Neural progenitor cell (in vitro differentiated cells): Measurements from ENCODE around the gene GATAD1. TPM values are rescaled to one million over a fixed set of nuclear protein-coding genes. Genes with fewer than 3 reads are reported as not detected.
"Not testable (repeated sequence)": the region's sequence is repeated elsewhere in the genome, so short reads cannot be mapped to it uniquely, and the experiment has no call there.

Experiments used
- DNase-seq: peaks from one replicate; pipeline ENCODE4 v3.0.0-alpha.2; 2016; ENCODE audit warnings: low spot score
- H2AFZ ChIP-seq: fragments of 200-600 bp; sonication (generic); replicated peaks from 2 replicates; pipeline ENCODE4 v1.6.1; 2016; ENCODE audit warnings: antibody characterized with exemption
- H3F3A ChIP-seq: fragments of 200-600 bp; sonication (generic); 2 replicates; pipeline ENCODE4 v1.6.1; 2016; ENCODE audit warnings: antibody characterized with exemption, low read depth
- H3K27ac ChIP-seq: fragments of 200-600 bp; sonication (generic); 2 replicates; pipeline ENCODE4 v1.5.1; 2016; ENCODE audit warnings: mild to moderate bottlenecking
- H3K27me3 ChIP-seq: fragments of 200-600 bp; sonication (generic); 2 replicates; pipeline ENCODE4 v1.6.1; 2016; ENCODE audit warnings: mild to moderate bottlenecking, moderate library complexity
- H3K36me3 ChIP-seq: fragments of 200-600 bp; sonication (generic); 2 replicates; pipeline ENCODE4 v1.5.1; 2016
- H3K4me1 ChIP-seq: fragments of 200-600 bp; sonication (generic); 2 replicates; pipeline ENCODE4 v1.6.1; 2016; ENCODE audit warnings: mixed run types
- H3K4me2 ChIP-seq: fragments of 200-600 bp; sonication (generic); 2 replicates; pipeline ENCODE4 v1.6.1; 2016
- H3K4me3 ChIP-seq: fragments of 200-600 bp; sonication (generic); 2 replicates; pipeline ENCODE4 v1.5.1; 2016
- H3K79me2 ChIP-seq: fragments of 200-600 bp; sonication (generic); 2 replicates; pipeline ENCODE4 v1.6.1; 2016; ENCODE audit warnings: low read depth
- H3K9ac ChIP-seq: fragments of 200-600 bp; sonication (generic); 2 replicates; pipeline ENCODE4 v1.6.1; 2016
- H3K9me3 ChIP-seq: fragments of 200-600 bp; sonication (generic); 2 replicates; pipeline ENCODE4 v1.5.1; 2016; ENCODE audit warnings: low read depth
- H4K20me1 ChIP-seq: fragments of 200-600 bp; sonication (generic); 2 replicates; pipeline ENCODE4 v1.6.1; 2016; ENCODE audit warnings: low read depth
- H3K27ac Mint-ChIP-seq: 3 replicates; pipeline ENCODE4 v1.8.0; 2021; ENCODE audit warnings: mixed read lengths
- H3K27me3 Mint-ChIP-seq: 2 replicates; pipeline ENCODE4 v1.8.0; 2022; ENCODE audit warnings: low read depth, mild to moderate bottlenecking, inconsistent platforms, moderate library complexity, mixed read lengths; ENCODE audit not compliant: insufficient read depth
- H3K36me3 Mint-ChIP-seq: 3 replicates; pipeline ENCODE4 v1.8.0; 2021; ENCODE audit warnings: mixed read lengths
- H3K4me1 Mint-ChIP-seq: 3 replicates; pipeline ENCODE4 v1.8.0; 2021; ENCODE audit warnings: mixed read lengths
- H3K4me3 Mint-ChIP-seq: 3 replicates; pipeline ENCODE4 v1.8.0; 2021; ENCODE audit warnings: mild to moderate bottlenecking, moderate library complexity, mixed read lengths
- H3K9me3 Mint-ChIP-seq: 3 replicates; pipeline ENCODE4 v1.8.0; 2020; ENCODE audit warnings: mixed read lengths
- CTCF ChIP-seq: fragments of 200-600 bp; sonication (generic); IDR thresholded peaks from 2 replicates; pipeline ENCODE4 v1.5.1; 2017; ENCODE audit warnings: antibody characterized with exemption, mild to moderate bottlenecking
- EZH2 ChIP-seq: fragments of 200-600 bp; sonication (generic); IDR thresholded peaks from 2 replicates; pipeline ENCODE4 v1.6.1; 2017; ENCODE audit warnings: antibody characterized with exemption, mild to moderate bottlenecking, moderate library complexity
- EZH2phosphoT487 ChIP-seq: fragments of 200-600 bp; sonication (generic); IDR thresholded peaks from 2 replicates; pipeline ENCODE4 v1.6.1; 2017; ENCODE audit warnings: antibody characterized with exemption
- total RNA-seq: library from RNA; depleted of rRNA; stranded (reverse); fragments of >200 nt; gene quantifications from 2 replicates; pipeline ENCODE4 v1.2.3, GENCODE V29; 2015; ENCODE audit warnings: low replicate concordance

The GATAD1 gene
- total RNA-seq, 1 donor from 2014 or later = 56.5 TPM

GRCh38 chr7:92409357-92409756 is 37.9 kb upstream of the GATAD1 start:
- H3K4me2 ChIP-seq = no peak overlapping the region
- TF ChIP-seq EZH2 = no peak
- TF ChIP-seq CTCF = no peak
- TF ChIP-seq EZH2phosphoT487 = no peak
- Mint-ChIP-seq H3K4me3 (no peak overlapping the region), H3K27ac (no peak overlapping the region), H3K27me3 (peaks cover 5% of the 10 kb centered on the region), H3K36me3 (no peaks in the 10 kb centered on the region), H3K9me3 (no peaks in the 10 kb centered on the region), H3K4me1 (peaks cover 3% of the 10 kb centered on the region)
- DNase-seq = no peak
- no peaks in the 10 kb centered on the region for H3K36me3 ChIP-seq
- no peaks in the 10 kb centered on the region for H4K20me1 ChIP-seq
- H3K27me3 ChIP-seq = no peaks in the 10 kb centered on the region
- no peak overlapping the region for H2AFZ ChIP-seq
- peaks cover 4% of the 10 kb centered on the region for H3F3A ChIP-seq
- H3K79me2 ChIP-seq = no peaks in the 10 kb centered on the region
- no peaks in the 10 kb centered on the region for H3K9me3 ChIP-seq
- no peak overlapping the region for H3K9ac ChIP-seq
- H3K27ac ChIP-seq = no peak overlapping the region
- H3K4me1 ChIP-seq = peaks cover 11% of the 10 kb centered on the region
- no peak overlapping the region for H3K4me3 ChIP-seq

- not testable (repeated sequence) for H3K4me3 Mint-ChIP-seq, H3K27me3 Mint-ChIP-seq, H2AFZ ChIP-seq, H3K4me1 Mint-ChIP-seq, H3K27ac Mint-ChIP-seq, H3F3A ChIP-seq, H3K36me3 Mint-ChIP-seq, H3K4me3 ChIP-seq, H4K20me1 ChIP-seq, H3K36me3 ChIP-seq, H3K9ac ChIP-seq, H3K79me2 ChIP-seq, H3K4me2 ChIP-seq, H3K9me3 Mint-ChIP-seq, DNase-seq, H3K27ac ChIP-seq, H3K27me3 ChIP-seq, H3K9me3 ChIP-seq
- H3K4me1 ChIP-seq = peaks cover 11% of the 10 kb centered on the region
These were observed 37.1 kb upstream of the GATAD1 start for GRCh38 chr7:92410162-92410561.

- TF ChIP-seq EZH2 (no peak), CTCF (no peak), EZH2phosphoT487 (no peak)
- Histone ChIP-seq H3K9me3 (no peaks in the 10 kb centered on the region), H3K27me3 (no peaks in the 10 kb centered on the region), H3K4me3 (no peak overlapping the region), H3K4me1 (peaks cover 8% of the 10 kb centered on the region), H3K4me2 (no peak overlapping the region), H4K20me1 (no peaks in the 10 kb centered on the region), H3K36me3 (no peaks in the 10 kb centered on the region), H3K79me2 (no peaks in the 10 kb centered on the region), H3F3A (peaks cover 4% of the 10 kb centered on the region), H3K27ac (no peak overlapping the region), H3K9ac (no peak overlapping the region), H2AFZ (no peak overlapping the region)
- H3K9me3 Mint-ChIP-seq = no peaks in the 10 kb centered on the region
- H3K27ac Mint-ChIP-seq = no peak overlapping the region
- no peak for DNase-seq
- H3K27me3 Mint-ChIP-seq = peaks cover 5% of the 10 kb centered on the region
- H3K36me3 Mint-ChIP-seq = no peaks in the 10 kb centered on the region
- H3K4me3 Mint-ChIP-seq = no peak overlapping the region
- H3K4me1 Mint-ChIP-seq = peaks cover 2% of the 10 kb centered on the region
These were observed 34.5 kb upstream of the GATAD1 start for GRCh38 chr7:92412745-92413144.

GRCh38 chr7:92413550-92413949 is 33.7 kb upstream of the GATAD1 start:
- H3K4me1 ChIP-seq = peaks cover under 1% of the 10 kb centered on the region
- no peak overlapping the region for H2AFZ ChIP-seq
- H3K4me2 ChIP-seq = no peak overlapping the region
- H3K4me3 Mint-ChIP-seq = no peak overlapping the region
- no peak for DNase-seq
- no peaks in the 10 kb centered on the region for H3K9me3 ChIP-seq
- no peaks in the 10 kb centered on the region for H4K20me1 ChIP-seq
- H3K9ac ChIP-seq = no peak overlapping the region
- H3K36me3 ChIP-seq = no peaks in the 10 kb centered on the region
- no peaks in the 10 kb centered on the region for H3K4me1 Mint-ChIP-seq
- no peaks in the 10 kb centered on the region for H3F3A ChIP-seq
- TF ChIP-seq CTCF = no peak
- TF ChIP-seq EZH2 = no peak
- TF ChIP-seq EZH2phosphoT487 = no peak
- H3K27ac Mint-ChIP-seq = no peak overlapping the region
- no peaks in the 10 kb centered on the region for H3K79me2 ChIP-seq
- no peak overlapping the region for H3K27ac ChIP-seq
- no peaks in the 10 kb centered on the region for H3K9me3 Mint-ChIP-seq
- H3K27me3 Mint-ChIP-seq = peaks cover 5% of the 10 kb centered on the region
- no peaks in the 10 kb centered on the region for H3K27me3 ChIP-seq
- no peak overlapping the region for H3K4me3 ChIP-seq
- no peaks in the 10 kb centered on the region for H3K36me3 Mint-ChIP-seq
